Transverse colon (tissue), 3 donors: Measurements from ENCODE around the gene CDC42.

ENCODE experiments used
- CTCF ChIP-seq, 5 experiments: fragments of 200-600 bp in 3 of 5; fragments of 450-650 bp in 2 of 5; sonication (generic) in 3 of 5; IDR thresholded peaks; 1 replicate in 2 of 5; 2 replicates in 3 of 5; pipeline ENCODE4 v1.5.1; 2016 to 2017; ENCODE audit warnings: antibody characterized with exemption in 5 of 5, inconsistent platforms in 3 of 5, mild to moderate bottlenecking in 2 of 5, moderate library complexity in 1 of 5
- EP300 ChIP-seq: sonication (generic); formaldehyde crosslinking; IDR thresholded peaks from one replicate; pipeline ENCODE4 v1.6.1; 2017; ENCODE audit warnings: antibody characterized with exemption, low read depth

- TF ChIP-seq CTCF (IDR thresholded peaks at IDR 0.05) = no peak
- no peak for TF ChIP-seq EP300
Measured at GRCh38 chr1:22044690-22045420, 7.7 kb upstream of the CDC42 start.
